Transverse colon (tissue), 4 donors: ENCODE data around the gene TFG. TPM values are rescaled to one million over a fixed set of nuclear protein-coding genes. Genes with fewer than 3 reads are reported as not detected.

Experiments used
- DNase-seq: peaks from one replicate; pipeline ENCODE4 v3.0.0-alpha.2; 2019
- H3K27ac ChIP-seq, 4 donors: fragments of 200-600 bp; sonication (generic); 2 replicates each; pipeline ENCODE4 v1.5.1; 2016 to 2018; ENCODE audit warnings: inconsistent platforms in 4 of 4
- H3K27me3 ChIP-seq: fragments of 200-600 bp; sonication (generic); 2 replicates; pipeline ENCODE4 v1.5.1; 2017; ENCODE audit warnings: inconsistent platforms
- H3K36me3 ChIP-seq, 4 donors: fragments of 200-600 bp; sonication (generic); 2 replicates each; pipeline ENCODE4 v1.5.1; 2017 to 2019; ENCODE audit warnings: inconsistent platforms in 4 of 4
- H3K4me1 ChIP-seq, 4 donors: fragments of 200-600 bp; sonication (generic); 2 replicates each; pipeline ENCODE4 v1.5.1; 2017 to 2020; ENCODE audit warnings: inconsistent platforms in 4 of 4
- H3K4me3 ChIP-seq, 4 donors: fragments of 200-600 bp; sonication (generic); 1 replicate in 1 of 4; 2 replicates in 3 of 4; pipeline versions ENCODE4 v1.5.1 to v1.6.1; 2017 to 2019; ENCODE audit warnings: inconsistent platforms in 4 of 4
- H3K9me3 ChIP-seq, 2 donors: fragments of 200-600 bp; sonication (generic); 2 replicates each; pipeline ENCODE4 v1.5.1; 2017 to 2019; ENCODE audit warnings: inconsistent platforms in 2 of 2
- EP300 ChIP-seq: sonication (generic); formaldehyde crosslinking; IDR thresholded peaks from one replicate; pipeline ENCODE4 v1.6.1; 2017; ENCODE audit warnings: antibody characterized with exemption, low read depth
- POLR2A ChIP-seq: fragments of 450-650 bp; IDR thresholded peaks from one replicate; pipeline ENCODE4 v1.6.1; 2016; ENCODE audit warnings: antibody characterized with exemption, mild to moderate bottlenecking, moderate library complexity
- POLR2AphosphoS5 ChIP-seq, 3 donors: sonication (generic); formaldehyde crosslinking; IDR thresholded peaks; one replicate each; pipeline ENCODE4 v1.6.1; 2016; ENCODE audit warnings: antibody characterized with exemption in 3 of 3
- WGBS, 2 donors: methylation state at CpG; one replicate each; pipeline ENCODE4 v1.1.5; 2018; ENCODE audit warnings: low coverage in 1 of 2; 5-methylcytosine and 5-hydroxymethylcytosine counted together
- in situ Hi-C, 4 donors: fragments of 200-750 bp; cut with MboI; loops; one replicate each; pipeline versions ENCODE4 v1.15.0 to v1.15.1; 2017; ENCODE audit warnings: low sequenced_read_pairs in 3 of 4, low pct_ligation_motif_present in 1 of 4, low pct_unique_long_range_greater_than_20kb in 1 of 4
- intact Hi-C: fragments of 100-400 bp; cut with DNase I; formaldehyde crosslinking; loops from one replicate; pipeline ENCODE4 v1.15.1; 2023; ENCODE audit warnings: low total_unique reads
- total RNA-seq, 4 donors: library from RNA; depleted of rRNA; stranded (reverse); fragments of >200 nt; gene quantifications; one replicate each; pipeline ENCODE4 v1.1.0, GENCODE V29; 2016
- TF ChIP-seq, protein P1 (sequence below), 5 experiments: fragments of 200-600 bp in 3 of 5; fragments of 450-650 bp in 2 of 5; sonication (generic) in 3 of 5; IDR thresholded peaks; 1 replicate in 2 of 5; 2 replicates in 3 of 5; pipeline ENCODE4 v1.5.1; 2016 to 2017; ENCODE audit warnings: antibody characterized with exemption in 5 of 5, inconsistent platforms in 3 of 5, mild to moderate bottlenecking in 2 of 5, moderate library complexity in 1 of 5

The TFG gene
- total RNA-seq, 4 donors from 2014 or later = 72.2 to 118 (median 94.3) TPM

DNA sequence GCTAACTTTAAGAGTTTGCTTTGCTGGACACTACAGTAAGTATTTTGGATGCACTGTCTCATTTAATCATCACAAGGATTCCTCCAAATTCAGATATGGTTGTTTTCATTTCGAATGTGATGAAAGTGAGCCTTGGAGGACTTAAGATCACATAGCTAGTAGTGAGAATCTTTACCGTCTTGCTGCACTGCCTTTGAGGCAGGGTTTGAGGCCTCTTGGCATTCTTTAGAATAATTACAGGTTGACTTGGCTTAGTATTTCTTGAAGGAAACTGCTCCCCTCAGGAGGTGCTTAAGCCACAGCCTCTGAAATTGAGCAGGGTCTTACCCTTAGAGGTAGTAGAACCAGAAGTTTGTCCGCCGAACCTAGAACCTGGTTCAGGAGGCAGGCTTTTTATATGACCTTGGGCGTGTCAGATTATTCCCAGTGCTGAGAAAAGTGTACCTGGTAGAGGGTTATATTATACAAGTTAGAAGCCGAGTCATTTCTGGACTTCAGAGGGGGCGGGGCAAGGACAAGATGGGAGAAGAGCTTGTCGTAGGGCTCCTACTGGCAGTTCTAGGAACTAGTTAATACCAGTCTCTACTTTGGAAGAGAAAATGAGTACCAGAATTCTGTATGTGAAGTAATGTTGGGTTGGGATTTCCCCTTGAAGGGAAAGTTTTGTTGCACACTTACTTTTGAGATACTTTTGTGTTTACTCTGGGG lies 1.1 kb downstream of the TFG start:
- Histone ChIP-seq H3K36me3 (peaks cover 0 to 10% (median 5%) of the 10 kb centered on the region in 4 donors), H3K9me3 (no peaks in the 10 kb centered on the region), H3K4me3 (peak overlapping the region; percentile 82 to 97 (median 87)), H3K27ac (peak overlapping the region; percentile 96 to 100 (median 98)), H3K27me3 (peaks cover 15% of the 10 kb centered on the region), H3K4me1 (peaks cover 12 to 38% (median 19%) of the 10 kb centered on the region in 4 donors)
- intact Hi-C loops (no loop called here), in situ Hi-C loops (no loop called here)
- TF ChIP-seq, protein P1, sequence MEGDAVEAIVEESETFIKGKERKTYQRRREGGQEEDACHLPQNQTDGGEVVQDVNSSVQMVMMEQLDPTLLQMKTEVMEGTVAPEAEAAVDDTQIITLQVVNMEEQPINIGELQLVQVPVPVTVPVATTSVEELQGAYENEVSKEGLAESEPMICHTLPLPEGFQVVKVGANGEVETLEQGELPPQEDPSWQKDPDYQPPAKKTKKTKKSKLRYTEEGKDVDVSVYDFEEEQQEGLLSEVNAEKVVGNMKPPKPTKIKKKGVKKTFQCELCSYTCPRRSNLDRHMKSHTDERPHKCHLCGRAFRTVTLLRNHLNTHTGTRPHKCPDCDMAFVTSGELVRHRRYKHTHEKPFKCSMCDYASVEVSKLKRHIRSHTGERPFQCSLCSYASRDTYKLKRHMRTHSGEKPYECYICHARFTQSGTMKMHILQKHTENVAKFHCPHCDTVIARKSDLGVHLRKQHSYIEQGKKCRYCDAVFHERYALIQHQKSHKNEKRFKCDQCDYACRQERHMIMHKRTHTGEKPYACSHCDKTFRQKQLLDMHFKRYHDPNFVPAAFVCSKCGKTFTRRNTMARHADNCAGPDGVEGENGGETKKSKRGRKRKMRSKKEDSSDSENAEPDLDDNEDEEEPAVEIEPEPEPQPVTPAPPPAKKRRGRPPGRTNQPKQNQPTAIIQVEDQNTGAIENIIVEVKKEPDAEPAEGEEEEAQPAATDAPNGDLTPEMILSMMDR (IDR thresholded peaks at IDR 0.05) = peak; percentile 22 to 57 (median 28)
- TF ChIP-seq EP300 = no peak
- peak; percentile 52 for TF ChIP-seq POLR2A
- peak in 1 of 3 donors; percentile 57 for TF ChIP-seq POLR2AphosphoS5 (IDR thresholded peaks at IDR 0.05)
- 10 to 20% methylated on average over 3 to 8 of the region's 8 CpGs for WGBS, 2 donors
- peak; percentile 77 for DNase-seq

DNA sequence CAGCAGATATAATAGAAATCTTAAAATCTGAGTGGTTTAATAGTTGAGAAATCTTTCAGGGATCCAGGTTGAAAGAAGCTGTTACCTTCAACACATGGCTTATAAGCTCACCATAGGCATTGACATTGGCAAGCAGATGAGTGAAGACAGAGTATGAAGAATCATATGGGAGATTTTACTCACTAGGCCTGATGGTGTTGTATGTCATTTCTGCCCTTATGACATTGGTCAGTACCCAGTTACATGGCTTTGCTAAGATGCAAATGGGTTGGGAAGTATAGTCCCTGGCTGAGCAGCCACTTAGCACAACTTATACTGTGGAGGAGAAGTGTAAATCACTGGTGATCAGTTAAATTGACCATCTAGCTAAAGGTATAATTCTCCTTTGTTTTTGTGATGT lies 5.9 kb downstream of the TFG start:
- no peak for TF ChIP-seq POLR2A
- TF ChIP-seq, protein P1 (IDR thresholded peaks at IDR 0.05) = no peak
- no peak for TF ChIP-seq POLR2AphosphoS5 (IDR thresholded peaks at IDR 0.05)
- TF ChIP-seq EP300 = no peak
- H3K4me1 ChIP-seq = peaks cover 12 to 55% (median 20%) of the 10 kb centered on the region in 4 donors
- intact Hi-C loops = no loop called here

DNA sequence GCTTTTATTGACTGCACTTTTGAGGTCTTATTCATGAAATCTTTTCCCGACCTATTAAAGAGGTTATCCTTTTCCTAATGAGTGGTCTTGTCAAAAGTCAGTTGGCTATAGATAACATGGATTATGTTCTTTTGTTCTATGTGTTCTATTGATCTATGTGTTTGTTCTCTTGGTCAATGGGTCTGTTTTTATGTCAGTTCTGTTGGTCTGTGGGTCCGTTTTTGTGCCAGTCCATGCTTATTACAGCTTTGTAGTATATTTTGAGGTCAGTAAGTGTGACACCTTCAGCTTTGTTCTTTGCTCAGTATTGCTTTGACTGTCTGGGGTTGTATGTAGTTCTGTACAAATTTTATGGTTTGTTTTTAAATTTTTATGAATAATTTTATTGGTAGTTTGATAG lies 7.8 kb downstream of the TFG start:
- Histone ChIP-seq H3K27ac (no peak overlapping the region), H3K27me3 (no peaks in the 10 kb centered on the region), H3K4me1 (peaks cover 0 to 37% (median 8%) of the 10 kb centered on the region in 4 donors), H3K4me3 (no peak overlapping the region), H3K9me3 (no peaks in the 10 kb centered on the region), H3K36me3 (peaks cover 0 to 38% (median 17%) of the 10 kb centered on the region in 4 donors)
- in situ Hi-C loops = no loop called here
- intact Hi-C loops = no loop called here
- WGBS, 2 donors = 70 to 71% methylated on average over 2 of the region's 2 CpGs
- DNase-seq = no peak
- TF ChIP-seq EP300 = no peak
- TF ChIP-seq, protein P1 (IDR thresholded peaks at IDR 0.05) = no peak
- TF ChIP-seq POLR2A = no peak
- TF ChIP-seq POLR2AphosphoS5 (IDR thresholded peaks at IDR 0.05) = no peak

More for the DNA sequence above, 5.9 kb downstream of the TFG start:
- Histone ChIP-seq H3K27ac (no peak overlapping the region), H3K4me3 (no peak overlapping the region), H3K27me3 (no peaks in the 10 kb centered on the region), H3K36me3 (peaks cover 0 to 20% (median 8%) of the 10 kb centered on the region in 4 donors), H3K9me3 (no peaks in the 10 kb centered on the region)
- DNase-seq = no peak
- in situ Hi-C loops = no loop called here

DNA sequence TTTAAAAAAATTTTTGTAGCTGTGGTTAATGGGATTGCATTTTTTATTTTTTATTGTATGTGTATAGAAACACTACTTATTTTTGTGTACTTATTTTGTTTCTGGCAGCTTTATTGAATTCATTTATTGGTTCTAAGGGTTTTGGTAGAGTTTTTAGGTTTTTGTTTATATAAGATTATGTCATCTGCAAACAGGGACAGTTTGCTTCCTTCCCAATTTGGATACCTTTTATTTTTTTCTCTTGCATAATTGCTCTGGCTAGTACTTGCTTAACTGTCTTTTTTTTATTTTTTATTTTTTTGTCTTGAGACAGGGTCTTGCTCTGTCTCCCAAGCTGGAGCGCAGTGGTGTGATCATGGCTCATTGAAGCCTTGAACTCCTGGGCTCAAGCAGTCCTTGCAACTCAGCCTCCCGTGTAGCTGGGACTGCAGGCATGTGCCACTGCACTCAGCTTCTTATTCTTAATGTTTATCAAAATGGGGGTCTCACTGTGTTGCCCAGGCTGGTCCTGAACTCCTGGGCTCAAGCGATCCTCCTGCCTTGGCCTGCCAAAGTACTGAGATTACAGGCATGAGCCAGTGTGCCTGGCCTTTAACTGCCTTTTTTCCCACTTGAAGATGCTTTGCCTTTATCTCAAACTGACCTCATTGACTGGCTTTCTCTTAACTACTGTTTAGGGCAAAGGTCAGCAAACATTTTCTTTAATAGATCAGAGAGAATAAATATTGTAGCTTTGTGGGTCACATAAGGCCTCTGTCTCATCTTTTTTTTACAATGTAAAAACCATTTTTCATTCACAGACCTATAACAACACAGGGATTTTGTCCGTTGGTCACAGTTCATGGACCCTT lies 8.6 kb downstream of the TFG start:
- DNase-seq = no peak
- in situ Hi-C loops (no loop called here), intact Hi-C loops (no loop called here)
- peaks cover 0 to 39% (median 19%) of the 10 kb centered on the region in 4 donors for H3K36me3 ChIP-seq
- H3K4me1 ChIP-seq = peaks cover 0 to 29% (median 7%) of the 10 kb centered on the region in 4 donors
- no peak for TF ChIP-seq EP300
- TF ChIP-seq, protein P1 (IDR thresholded peaks at IDR 0.05) = no peak
- no peak for TF ChIP-seq POLR2A
- no peak for TF ChIP-seq POLR2AphosphoS5 (IDR thresholded peaks at IDR 0.05)
- H3K27me3 ChIP-seq = no peaks in the 10 kb centered on the region
- H3K27ac ChIP-seq = no peak overlapping the region
- no peaks in the 10 kb centered on the region for H3K9me3 ChIP-seq
- WGBS, 2 donors = 90 to 93% methylated on average over 2 to 4 of the region's 4 CpGs
- H3K4me3 ChIP-seq = no peak overlapping the region
